GM21825 (cell line): Measurements from ENCODE around the gene TMEM233.
"Not testable (repeated sequence)": the region's sequence is repeated elsewhere in the genome, so short reads cannot be mapped to it uniquely, and the experiment has no call there.

ENCODE experiments used
- ATAC-seq: cut with Tn5 transposase; IDR thresholded peaks from one replicate; pipeline ENCODE4 v1.9.1; 2021; ENCODE audit warnings: mild to moderate bottlenecking, moderate library complexity; ENCODE audit not compliant: unreplicated experiment

The TMEM233 gene

DNA sequence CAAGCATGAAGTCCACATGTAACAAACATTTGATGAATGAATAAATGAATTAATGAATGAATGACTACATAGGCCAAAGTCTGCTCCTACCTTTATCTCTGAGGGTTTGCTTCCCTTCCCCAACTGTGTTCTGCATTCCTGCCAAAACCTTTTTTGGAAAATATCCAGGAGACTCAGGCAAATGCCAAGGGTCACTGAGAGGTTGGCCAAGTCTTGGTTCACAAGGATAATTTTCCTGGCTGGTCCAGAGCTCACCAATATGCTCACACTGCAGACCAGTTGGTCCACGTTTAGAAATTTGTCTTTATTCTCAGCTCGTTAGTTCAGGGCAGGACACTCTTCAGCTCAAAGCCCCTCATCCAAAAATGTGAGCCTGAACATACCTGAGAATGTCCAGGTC is 10.2 kb downstream of the TMEM233 start:
- ATAC-seq = no peak

DNA sequence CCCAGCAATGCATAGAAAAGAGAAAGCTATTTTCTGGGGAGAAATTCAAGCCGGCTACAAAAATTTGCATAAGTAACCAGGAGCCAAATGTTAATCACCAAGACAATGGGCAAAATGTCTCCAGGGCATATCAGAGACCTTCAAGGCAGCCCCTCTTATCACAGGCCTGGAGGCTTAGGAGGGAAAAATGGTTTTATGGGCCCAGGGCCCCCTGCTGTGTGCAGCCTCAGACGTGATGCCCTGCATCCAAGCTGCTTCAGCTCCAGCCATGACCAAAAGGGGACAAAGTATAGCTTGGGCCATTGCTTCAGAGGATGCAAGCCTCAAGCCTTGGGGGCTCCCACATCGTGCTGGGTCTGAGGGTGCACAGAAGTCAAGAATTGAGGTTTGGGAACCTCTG is 15.8 kb downstream of the TMEM233 start:
- no peak for ATAC-seq

DNA sequence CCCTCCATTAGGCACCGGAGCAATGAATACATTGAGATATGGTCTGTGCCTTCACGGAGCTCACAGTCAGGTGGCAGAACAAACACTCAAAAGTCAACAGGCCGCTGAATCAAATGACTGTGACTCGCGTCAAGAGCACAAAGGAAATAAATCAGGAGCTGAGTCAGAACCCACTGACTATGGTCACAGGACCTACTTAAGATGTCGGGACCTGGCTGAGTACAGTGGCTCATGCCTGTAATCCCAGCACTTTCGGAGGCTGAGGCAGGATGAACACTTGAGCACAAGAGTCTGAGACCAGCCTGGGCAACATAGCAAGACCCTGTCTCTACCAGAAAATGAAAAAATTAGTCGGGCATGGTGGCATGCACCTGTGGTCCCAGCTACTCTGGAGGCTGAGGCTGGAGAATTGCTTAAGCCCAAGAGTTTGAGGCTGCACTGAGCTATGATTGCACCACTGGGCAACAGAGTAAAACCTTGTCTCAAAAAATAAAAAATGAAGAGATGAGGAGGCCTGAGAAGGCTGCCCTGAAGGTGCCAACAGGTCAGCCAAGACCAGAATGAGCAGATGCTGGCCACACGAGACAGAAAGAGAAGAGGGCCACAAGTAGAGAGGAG is 19.9 kb downstream of the TMEM233 start:
- ATAC-seq = no peak

DNA sequence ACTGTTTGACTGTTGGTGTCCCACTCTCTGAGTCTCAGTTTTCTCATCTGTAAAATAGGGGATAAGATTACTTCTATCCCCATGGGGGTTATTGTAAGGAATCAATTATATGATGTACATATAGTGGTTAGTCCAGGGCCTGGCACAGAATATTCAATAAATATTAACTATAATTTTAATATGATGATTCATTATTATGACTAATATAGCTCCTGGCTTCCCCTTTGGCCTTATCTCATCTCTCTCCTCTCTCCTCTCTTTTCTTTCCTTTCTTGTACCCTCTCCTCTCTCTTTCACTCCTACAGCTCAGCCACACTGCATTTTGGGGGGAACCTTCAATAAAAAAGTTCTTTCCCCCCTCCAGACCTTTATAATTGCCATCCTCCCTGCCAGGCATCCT is 21.1 kb downstream of the TMEM233 start:
- no peak for ATAC-seq

DNA sequence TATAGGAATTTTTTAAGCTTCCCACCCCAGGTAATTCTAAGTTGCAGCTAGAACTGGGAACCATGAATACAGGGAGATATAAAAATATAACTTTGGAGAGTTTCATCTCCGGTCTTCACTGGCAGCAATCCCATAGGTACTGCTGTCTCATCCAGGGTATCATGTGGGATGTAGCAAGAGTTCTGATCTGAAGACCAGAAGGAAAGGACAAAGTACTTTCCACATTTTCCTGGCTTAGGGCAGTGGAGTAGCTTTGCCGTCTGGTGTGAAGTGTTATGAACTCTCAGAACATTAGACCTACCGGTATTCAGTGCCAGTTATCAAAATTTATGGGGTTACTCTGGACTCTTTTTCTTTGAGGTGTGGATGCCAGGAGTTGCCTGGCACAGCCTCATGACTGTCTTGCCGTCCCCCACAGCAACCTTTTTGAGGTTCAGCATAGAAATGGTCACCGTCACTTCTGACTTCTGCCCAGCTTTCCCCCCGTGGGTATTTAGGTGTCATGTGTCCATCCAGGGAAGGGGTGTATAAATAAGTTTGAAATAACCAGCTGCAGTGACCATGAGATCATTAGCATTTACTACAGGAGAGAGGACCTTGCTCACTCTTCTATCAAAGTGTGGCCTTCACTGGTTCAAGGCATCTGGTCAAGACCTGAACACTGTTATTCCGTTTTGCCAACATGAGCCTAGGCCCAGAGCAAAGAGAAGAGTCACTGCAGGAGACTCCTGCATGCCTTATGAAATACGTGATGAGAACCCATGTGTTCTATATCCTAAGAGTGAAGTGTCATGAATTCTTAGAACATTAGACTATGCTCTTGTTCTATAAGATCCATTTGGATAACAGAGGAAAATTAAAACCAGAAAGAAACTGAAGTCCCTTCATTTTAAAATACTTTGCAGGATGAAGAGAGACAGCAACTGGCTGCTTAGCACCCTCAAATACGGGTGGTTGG is 22.2 kb downstream of the TMEM233 start:
- ATAC-seq = no peak

DNA sequence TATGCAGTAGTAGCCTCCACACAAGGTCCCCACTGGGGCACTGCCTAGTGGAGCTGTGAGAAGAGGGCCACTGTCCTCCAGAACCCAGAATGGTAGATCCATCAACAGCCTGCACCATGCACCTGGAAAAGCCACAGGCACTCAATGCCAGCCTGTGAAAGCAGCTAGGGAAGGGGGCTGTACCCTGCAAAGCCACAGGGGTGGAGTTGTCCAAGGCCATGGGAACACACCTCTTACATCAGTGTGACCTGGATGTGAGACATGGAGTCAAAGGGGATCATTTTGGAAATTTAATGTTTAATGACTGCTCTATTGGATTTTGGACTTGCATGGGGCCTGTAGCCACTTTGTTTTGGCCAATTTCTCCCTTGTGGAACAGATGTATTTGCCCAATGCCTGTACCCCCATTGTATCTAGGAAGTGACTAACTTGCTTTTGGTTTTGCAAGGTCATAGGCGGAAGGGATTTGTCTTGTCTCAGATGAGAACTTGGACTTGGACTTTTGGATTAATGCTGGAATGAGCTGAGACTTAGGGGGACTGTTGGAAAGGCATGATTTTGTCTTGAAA is 24.8 kb downstream of the TMEM233 start:
- not testable (repeated sequence) for ATAC-seq

DNA sequence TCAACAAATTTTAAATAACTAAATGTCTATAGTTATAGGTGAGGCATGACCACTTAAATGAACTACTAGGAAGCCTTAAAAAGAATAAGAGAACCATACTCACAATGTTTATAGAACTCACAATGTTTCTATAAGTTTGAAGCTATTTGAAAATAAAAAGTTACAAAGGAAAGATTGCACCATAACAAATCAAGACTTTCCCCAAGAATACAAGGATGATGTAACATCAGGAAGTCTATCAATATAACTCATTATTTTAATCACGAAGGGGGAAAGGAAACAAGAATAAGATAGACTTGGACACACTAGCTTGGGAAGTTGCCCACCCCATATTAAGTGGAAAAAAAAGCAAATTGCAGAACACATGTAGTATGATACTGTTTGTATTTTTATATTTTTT is 26.9 kb downstream of the TMEM233 start:
- ATAC-seq = no peak

DNA sequence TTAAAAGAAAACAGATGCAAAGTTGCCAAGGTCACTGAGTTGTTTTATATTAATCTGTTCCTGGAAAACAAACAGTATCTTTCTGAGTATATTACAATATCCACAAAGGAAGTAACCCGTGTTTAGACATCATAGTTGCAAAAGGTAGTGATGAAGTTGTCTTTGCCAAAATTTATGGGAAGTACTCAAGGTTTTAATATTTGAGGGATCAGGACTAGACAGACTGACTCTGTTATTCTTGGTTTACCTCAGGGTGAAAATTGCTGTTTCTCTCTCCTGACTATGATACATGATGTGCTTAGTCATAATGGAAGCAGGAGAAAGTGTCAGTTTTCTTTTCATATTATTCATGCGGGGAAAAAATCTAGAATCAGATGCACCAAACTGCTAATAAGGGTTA is 28.3 kb downstream of the TMEM233 start:
- ATAC-seq = no peak

DNA sequence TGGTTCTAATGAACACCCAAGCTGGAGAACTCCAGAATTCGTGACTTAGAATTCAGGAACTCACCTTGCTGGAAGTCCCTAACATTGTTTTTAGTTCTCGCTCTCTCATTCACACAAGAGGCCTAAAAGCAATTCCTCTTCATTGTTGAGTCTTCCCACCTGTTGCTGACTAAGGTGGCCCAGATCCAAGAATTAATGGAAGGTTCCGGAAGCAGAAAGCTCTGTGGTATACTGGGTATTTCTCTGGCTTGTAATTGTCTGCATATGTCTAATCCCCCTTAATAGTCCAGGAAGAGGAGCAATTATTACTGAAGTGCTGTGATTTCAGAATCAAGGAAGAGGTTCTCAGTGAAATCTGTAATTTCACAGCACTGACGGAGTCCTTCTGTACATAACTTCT is 31.4 kb downstream of the TMEM233 start:
- no peak for ATAC-seq

DNA sequence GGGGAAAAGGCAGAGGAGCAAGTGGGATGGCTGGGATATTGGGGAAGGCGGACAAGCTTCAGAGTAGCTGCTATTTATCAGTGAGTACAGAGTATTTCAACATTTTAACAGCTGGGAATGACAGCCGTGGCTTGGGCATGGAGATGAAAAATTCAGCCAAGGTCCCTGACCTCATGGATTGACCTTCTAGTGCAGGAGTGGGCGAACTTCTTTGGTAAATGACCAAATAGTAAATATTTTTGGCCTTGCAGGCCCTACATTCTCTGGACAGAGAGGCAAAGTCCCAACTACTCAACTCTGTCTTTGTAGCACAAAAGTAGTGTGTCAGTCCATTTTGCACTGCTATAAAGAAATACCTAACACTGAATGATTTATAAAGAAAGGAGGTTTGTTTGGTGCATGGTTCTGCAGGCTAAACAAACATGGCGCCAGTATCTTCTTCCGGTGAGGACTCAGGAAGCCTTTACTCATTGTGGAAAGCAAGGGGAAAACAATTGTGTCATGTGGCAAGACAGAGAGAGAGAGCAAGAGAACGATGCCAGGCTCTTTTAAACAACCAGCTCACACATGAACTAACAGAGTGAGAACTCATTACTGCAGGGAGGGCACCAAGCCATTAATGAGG is 33.6 kb downstream of the TMEM233 start:
- ATAC-seq = no peak

DNA sequence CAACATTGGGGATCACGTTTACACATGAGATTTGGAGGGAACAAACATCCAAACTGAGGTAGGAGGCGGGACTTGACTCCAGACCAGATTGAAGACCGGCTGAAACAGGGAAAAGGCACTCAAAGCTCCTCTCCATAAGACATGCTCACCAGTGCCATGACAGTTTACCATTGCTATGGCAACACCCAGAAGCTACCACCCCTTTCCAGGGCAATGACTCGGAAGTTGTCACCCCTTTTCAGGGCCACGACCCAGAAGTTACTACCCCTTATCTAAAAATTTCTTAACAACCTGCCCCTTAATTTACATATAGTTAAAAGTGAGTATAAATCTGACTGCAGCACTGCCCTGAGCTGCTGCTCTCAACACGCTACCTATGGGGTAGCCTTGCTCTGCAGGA is 34.1 kb downstream of the TMEM233 start:
- no peak for ATAC-seq

DNA sequence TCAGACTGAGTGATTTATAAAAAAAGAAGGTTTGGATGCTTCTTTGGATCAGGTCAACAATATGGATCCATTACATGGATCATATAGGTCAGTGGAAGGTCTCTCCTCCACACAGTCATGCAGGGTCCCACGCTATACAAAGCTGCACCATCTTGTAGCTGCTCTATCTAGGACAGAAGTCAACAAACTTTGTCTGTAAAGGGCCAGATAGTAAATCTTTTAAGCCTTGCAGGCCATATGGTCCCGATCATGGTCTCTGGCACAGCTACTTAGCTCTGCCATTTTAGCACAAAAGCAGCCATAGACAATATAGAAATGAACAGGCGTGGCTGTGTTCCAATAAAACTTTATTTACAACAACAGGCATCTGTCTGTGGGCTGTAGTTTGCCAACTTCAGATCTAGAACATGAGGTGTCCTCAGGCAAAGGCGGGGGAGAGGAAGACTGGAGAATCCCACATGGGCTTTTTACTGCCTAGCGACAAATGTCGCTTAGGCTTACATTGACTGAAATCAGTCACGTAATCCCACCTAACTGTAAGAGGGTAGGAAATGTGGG is 36.7 kb downstream of the TMEM233 start:
- ATAC-seq = no peak

DNA sequence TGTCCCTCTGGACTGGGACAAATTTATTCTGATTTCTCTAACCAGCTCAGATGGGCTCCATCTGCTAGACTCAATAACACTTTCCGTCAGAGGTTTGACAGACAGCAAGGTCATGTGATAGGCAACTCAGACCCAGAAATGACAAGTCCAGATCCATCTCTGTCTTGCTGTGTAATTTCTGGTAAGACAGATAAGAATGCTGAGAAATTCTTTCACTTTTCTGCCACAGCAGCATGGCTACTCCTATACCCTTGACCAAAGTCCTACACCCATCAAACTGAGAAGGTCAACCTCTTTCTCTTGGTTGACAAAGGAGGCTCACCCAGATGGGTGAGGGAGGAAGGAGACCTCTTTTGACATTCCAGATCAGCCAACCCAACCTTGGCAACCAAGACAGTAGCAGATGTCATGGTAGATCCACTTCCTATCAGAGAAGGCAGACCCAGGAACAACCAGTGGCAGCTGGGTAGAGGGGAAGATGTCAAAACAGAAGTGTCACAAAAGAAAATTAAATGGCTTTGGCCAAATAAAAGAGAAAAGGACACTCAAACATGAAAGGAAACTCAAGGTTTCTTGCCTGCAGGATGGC is 37.5 kb downstream of the TMEM233 start:
- ATAC-seq = no peak

DNA sequence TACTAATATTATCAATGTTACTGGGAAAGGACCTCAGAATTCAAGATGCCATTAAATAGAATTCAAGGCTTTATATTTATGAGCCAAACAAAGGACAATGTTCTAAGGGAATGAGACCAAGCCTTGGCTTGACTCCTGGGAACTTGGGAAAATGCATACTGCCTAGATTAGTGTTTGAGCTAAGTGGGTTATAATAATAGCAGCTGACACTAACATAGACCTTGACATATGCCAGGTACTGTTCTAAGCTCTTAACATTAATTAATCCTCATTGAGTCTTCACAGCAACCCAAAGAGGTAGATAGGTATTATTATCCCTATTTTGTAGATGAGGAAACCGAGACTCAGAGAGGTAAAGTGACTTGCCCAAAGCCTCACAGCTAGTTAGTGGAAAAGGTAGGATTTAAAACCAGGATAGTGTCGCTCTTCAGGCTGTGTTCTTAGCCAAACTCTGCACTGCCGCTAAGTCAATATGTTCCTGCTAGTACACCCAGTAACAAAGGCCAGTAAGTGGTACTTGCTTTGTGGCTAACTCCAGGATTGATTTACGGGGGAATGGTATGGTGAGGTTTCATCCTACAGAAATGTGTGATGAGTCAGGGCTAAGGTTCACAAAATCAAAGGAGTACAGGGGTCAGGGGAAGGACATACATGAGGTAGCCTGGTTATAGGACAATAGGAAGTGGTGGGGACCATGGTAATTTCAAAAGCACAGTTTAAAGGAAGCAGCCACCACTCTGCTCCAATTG is 38.5 kb downstream of the TMEM233 start:
- no peak for ATAC-seq

DNA sequence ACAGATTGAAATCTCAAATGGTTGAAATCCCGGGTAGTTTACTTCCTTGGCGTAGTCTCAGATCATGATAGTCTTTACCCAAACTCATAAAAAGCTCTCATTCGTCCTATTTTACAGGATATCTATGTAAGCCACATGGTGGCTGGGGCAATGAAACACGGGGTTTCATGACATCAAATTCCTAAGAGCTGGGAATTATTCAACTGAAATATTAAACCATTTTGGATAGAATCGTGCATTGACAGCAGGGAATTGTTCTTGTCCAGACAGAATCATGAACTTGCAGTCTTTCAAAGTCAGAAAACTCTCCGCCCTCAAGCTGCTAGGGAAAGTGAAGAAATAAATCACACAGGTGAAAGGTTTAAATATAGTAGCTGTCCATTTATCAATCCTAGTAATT is 41.2 kb downstream of the TMEM233 start:
- ATAC-seq = no peak

DNA sequence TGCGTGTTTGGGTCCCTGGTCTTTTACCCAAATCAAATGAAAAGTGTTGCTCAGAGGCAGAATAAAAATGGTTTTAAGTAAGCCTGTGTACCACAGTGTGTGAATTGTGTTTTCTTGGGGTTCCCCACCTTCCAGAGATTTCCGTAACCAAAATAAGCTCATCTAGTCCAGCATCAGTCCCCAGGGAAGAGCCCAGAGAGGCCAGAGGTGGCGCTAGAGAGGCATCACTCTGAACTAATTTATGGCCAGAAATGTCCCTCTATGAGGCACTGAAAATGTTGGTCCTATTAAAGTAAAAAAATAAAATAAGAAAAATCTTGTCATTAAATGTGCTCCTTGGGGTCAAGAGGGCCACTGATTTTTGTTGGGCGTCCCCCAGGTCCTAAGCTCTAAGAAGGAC is 49.4 kb downstream of the TMEM233 start:
- no peak for ATAC-seq

DNA sequence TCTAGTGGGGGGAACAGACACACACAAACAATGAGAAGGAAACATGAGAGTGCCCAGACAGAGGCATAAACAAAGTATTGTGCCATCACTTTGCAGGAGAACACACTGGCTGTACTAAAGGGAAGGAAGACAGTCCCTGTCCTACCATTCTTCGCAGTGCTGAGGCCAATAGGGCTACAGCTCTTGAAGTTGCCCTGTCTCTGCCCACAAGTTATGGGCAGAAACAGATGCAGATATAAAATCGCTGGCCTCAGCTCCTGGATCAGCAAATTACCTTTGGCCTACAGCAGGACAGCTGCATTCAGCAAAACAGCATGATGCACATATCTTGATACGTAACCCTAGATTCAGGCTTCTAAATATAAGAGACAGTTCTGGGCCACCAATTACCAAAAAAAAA is 51.4 kb downstream of the TMEM233 start:
- ATAC-seq = no peak

DNA sequence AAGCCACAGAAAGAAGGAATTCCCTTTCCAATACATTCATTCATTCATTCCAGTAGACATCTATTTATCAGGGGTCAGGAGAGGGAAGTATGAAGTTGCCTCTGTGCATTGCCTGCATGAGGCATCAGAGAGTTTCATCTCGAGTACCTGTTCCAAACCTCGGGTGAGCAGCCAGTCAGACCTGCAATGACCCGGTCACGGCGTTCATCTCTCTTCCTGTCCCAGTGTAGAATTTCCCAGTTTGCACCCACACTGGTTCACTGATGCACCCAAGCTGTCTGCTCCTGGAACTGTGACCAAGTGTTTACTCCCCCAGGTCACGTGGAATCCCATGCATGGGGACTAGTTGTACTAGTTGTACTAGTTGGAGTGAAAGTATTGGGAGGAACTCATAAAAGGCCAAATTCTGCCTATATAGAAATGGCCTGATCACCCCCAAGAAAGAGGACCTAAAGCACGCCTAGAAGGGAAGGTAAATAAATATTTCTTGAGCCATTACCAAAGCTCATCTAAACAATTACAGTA is 52.0 kb downstream of the TMEM233 start:
- no peak for ATAC-seq

DNA sequence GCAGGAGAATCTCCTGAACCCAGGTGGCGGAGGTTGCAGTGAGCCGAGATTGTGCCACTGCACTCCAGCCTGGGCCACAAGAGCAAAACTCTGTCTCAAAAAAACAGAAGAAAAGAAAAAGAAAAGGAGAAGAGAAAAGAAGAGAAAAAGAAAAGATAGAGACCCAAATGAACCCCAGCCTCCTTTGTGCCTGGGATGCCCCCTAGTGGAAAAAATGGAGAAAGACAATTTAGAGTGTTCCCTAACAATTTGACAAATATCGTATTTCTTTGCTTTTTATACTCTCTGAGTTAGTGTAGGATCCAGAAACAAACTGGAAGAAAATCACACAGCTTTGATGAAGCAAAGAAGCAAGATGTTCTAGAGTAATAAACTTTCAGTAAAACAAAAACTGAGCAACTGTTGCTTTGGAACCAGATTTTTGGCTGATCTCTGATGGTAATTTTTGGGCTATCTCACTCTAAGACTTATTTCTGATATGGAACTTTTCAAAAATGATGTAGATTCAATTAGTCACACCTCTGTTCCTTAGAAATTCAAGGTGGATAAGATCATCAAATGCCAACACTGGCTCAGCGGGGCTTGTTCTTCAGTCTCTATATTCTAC is 55.7 kb downstream of the TMEM233 start:
- no peak for ATAC-seq

DNA sequence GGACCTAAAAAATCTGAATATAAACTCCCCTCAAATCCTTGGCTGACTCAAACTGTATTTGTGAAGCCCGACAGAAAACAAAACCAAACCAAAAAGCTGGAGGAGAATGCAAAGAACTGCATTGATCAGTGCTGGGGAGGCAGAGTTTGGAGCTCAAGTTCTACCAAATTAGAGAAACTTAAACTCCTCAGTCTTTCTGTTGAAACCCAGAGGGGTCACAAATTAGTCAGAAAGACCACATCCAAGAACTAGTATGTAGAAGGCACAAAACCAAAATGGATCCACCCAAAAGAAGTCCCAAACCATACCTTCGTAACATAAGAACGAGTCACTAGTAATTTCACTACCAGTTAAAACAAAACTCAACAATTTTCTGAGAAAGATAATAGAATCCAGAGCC is 59.1 kb downstream of the TMEM233 start:
- no peak for ATAC-seq
